Coronary artery (tissue), 2 donors: ENCODE measurements around the gene SMAD6.
A peak's percentile ranks its signal among the peaks of the same experiment; 100 is the strongest.

Source experiments
- DNase-seq: peaks from one replicate; pipeline ENCODE4 v3.0.0-alpha.2; 2017; ENCODE audit warnings: low spot score
- H3K27ac ChIP-seq, 2 donors: fragments of 200-600 bp; sonication (generic); one replicate each; pipeline ENCODE4 v1.5.1; 2016 to 2019
- H3K4me3 ChIP-seq: fragments of 200-600 bp; sonication (generic); 2 replicates; pipeline ENCODE4 v1.5.1; 2016; ENCODE audit warnings: mild to moderate bottlenecking, moderate library complexity
- CTCF ChIP-seq: fragments of 200-600 bp; sonication (generic); IDR thresholded peaks from one replicate; pipeline ENCODE4 v1.5.1; 2019; ENCODE audit warnings: antibody characterized with exemption

SMAD6 gene

DNA sequence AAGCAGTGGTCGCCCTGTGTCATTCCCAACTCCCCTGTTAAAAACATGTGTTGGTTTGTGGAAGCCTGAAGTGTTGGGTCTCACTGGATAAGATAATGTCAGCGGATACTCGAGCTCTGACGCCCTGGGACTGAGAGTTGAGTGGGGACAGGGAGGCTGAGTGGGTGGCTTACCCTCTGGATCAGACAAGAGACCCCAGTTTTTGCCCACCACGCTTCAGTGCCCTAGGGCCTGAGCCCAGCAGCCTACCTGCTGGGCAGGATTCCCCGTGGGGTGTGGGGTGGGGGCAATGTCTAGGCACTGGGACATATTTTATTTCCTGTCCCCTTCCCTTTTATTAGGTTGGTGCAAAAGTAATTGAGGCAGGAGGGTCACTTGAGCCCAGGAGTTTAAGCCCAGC lies 75.0 kb downstream of the SMAD6 start:
- TF ChIP-seq CTCF: no peak
- Histone ChIP-seq H3K4me3 (no peak overlapping the region), H3K27ac (peak overlapping the region in 1 of 2 donors; percentile 71)
- no peak for DNase-seq

DNA sequence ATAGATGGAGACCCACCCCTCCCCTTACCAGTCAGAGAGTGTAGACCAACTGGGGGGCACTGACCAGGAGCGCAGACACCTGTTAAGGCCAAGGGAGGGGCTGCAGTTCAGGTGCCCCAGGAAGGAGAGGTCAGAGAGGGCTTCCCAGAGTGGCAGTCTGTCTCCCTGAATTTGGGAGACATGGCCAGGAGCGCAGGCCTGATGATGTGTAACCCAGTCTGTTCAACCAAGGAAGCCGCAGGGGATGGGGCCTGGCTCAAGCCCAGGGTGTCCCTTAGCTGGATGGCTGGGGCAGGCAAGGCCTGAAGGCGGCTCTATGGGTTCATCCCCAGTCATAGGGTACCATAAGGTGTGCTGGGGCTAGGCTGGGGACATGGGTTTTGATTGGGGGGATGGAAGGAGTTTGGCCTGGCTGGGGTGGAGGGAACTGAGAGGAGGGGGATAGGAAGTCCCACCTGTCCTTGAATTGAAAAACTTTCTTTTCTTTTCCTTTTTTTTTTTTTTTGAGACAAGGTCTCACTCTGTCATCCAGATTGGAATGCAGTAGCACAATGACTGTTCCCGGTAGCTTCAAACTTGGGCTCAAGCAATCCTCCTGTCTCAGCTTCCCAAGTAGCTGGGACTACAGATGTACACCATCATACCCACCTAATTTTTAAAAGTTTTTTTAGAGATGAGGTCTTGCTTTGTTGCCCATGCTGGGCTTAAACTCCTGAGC lies 75.7 kb downstream of the SMAD6 start:
- Histone ChIP-seq H3K4me3 (no peak overlapping the region), H3K27ac (peak overlapping the region in 1 of 2 donors; percentile 81)
- no peak for DNase-seq
- no peak for TF ChIP-seq CTCF

DNA sequence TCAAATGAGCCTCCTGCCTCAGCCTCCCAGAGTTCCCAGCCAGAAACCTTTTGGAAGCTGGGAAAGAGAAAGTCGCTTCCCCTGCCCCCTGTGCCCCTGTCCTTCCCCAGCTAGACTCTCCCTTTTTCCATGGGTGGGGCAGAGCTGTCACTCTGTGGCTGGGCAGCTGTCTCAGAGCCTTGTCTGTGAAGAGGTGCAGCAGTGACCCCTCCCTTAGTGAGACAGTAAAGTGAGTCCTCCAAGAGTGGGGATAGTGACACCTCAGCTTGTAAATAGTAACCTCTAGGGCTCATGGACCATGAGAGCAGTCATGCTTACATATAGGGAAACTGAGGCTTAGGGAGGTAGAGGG lies 76.3 kb downstream of the SMAD6 start:
- TF ChIP-seq CTCF: no peak
- H3K4me3 ChIP-seq: no peak overlapping the region
- peak overlapping the region in 1 of 2 donors; percentile 81 for H3K27ac ChIP-seq
- no peak for DNase-seq

- TF ChIP-seq CTCF: no peak
- no peak overlapping the region for H3K4me3 ChIP-seq
- peak overlapping the region in 1 of 2 donors; percentile 81 for H3K27ac ChIP-seq
- no peak for DNase-seq
Observed at GRCh38 chr15:66778716-66779115, 76.7 kb downstream of the SMAD6 start.

GRCh38 chr15:66779331-66780009 lies 77.4 kb downstream of the SMAD6 start:
- TF ChIP-seq CTCF: no peak
- Histone ChIP-seq H3K27ac (peak overlapping the region in 1 of 2 donors; percentile 81), H3K4me3 (no peak overlapping the region)
- DNase-seq: no peak

DNA sequence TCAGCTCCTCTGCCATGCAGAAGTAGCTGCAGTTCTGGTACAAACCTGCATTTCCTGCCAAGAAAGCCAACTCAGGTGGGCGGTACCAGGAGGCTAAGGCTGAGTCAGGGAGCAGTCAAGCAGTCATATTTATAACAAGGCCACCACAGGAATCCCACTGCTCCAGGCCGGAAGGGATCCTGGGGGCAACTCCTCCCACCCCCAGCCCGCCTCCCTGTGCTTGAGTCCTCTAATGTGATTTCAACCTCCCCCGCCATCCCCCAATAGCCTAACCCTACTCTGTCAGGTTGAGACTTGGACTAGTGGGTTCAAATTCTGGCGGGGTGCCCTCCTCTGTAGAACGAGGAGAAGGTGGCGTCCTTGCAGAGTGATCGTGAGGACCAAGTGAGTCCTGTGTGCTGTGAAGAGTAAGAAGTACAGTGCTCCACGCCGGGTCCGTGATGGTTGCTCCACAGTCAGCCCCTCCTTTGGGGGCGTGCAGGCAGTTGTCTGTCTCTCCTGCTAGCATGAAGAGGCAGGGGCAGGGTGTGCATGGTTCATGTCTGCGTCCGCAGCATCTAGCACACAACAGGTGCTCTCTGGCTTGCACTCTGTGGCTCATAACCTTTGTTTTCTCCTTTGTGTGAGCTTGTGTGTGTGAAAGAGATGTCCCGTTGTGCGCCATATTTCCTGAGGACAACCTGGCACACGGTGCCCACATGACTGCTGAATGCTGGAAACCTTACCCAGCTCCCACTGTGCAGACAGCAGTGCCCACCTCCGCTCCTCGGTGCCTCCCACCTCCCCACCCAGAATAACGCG lies 78.3 kb downstream of the SMAD6 start:
- no peak for TF ChIP-seq CTCF
- no peak for DNase-seq
- peak overlapping the region in 1 of 2 donors; percentile 81 for H3K27ac ChIP-seq
- H3K4me3 ChIP-seq: no peak overlapping the region
